HFF-Myc (cell line): Measurements from ENCODE around the gene GLB1L2.

Experiments
- DNase-seq: peaks from one replicate; pipeline ENCODE4 v3.0.0-alpha.2; 2011; ENCODE audit warnings: low read depth; ENCODE audit errors: extremely low read depth
- H3K4me3 ChIP-seq: replicated peaks from 2 replicates; pipeline ENCODE4 v1.5.1; 2011; ENCODE audit warnings: low read depth, mild to moderate bottlenecking, control low read depth, low read length
- CTCF ChIP-seq: IDR thresholded peaks from 2 replicates; pipeline ENCODE4 v1.5.1; 2012; ENCODE audit warnings: mild to moderate bottlenecking, low read depth, low read length, control low read depth; ENCODE audit errors: missing control alignments

GLB1L2 gene

GRCh38 chr11:134363592-134363991, 31.8 kb downstream of the GLB1L2 start:
- TF ChIP-seq CTCF, result no peak
- DNase-seq, result no peak
- H3K4me3 ChIP-seq, result no peak overlapping the region

DNA sequence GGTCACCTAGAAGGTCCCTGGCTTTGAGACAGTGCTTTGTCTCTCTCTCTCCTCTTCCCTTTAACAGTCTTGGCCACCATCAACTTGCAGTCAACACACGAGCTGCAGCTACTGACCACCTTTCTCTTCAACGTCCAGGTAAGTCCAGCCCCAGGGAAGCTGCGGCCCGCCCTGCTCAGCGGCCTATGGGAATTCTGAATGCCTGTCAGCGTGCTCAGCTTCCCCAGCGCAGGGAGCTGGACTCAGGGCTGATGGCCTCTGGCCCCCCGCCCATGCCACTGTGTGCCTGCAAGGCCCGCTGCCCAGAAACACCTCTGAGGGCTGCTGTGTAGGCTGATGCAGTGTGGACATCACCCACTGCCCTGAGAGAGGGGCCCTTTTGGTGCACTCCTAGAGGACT, 32.5 kb downstream of the GLB1L2 start:
- no peak overlapping the region for H3K4me3 ChIP-seq
- no peak for TF ChIP-seq CTCF
- DNase-seq, result no peak

DNA sequence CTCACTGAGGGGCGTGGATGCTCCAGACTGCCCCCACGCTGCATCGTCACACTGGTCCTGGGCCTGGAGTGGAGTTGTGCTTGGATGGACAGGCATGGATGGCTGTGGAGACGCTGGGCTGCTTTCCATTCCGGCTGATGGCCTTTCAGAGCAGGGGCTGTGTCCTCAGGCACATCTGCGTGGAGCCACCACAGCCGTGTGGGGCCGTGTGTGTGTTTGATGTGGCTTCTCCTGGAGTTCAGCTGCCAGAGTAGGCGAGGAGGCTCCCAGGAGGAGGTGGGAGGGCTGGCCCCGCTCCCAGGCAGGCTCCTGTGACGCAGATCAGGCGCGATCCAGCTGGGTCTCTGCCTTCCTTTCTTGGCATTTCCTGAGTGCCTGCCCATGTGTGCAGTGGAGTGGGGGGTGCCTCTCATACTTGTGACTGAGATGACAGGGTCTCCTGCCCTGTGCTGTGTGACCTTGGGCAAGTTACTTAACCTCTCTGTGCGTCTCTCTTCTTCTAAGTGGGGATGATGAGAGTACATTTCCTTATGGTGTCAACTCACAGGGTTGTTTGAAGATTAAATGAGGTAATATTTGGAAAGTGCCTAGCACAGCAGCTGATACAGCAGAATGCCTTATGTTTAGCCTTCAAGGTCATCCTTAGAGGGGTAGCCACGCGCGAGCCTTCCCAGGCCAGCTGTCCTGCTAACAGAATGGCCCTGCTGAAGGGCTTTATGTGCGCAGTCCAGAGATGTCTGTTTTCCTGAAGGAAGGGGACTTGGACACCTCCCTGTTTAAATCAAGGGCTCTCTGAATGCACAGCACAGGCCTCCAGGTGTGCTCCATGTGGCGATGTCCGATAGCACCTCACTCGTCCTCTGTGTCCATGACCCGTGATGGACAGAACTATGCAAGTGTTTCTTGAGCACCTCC, 33.5 kb downstream of the GLB1L2 start:
- no peak for DNase-seq
- no peak overlapping the region for H3K4me3 ChIP-seq
- no peak for TF ChIP-seq CTCF

DNA sequence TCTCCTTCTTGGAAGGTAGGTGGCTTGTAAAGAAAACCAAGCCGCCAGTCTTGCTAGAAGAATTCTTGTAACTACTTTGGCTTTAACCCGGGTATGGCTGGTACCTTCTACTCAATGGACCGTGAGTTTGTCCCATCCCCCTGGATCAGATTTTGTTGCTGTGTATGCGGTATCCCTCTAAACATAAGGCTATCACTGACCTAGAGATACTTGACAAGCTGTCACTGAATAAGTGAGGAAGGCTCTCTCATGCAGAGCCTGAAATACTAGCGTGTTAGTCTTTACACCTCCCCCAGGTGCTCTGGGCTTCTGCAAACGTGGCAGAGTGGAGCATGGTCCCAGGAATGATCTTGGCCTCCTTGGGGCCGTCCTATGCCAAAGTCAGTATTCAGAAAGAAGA, 34.5 kb downstream of the GLB1L2 start:
- DNase-seq, result no peak
- no peak for TF ChIP-seq CTCF
- no peak overlapping the region for H3K4me3 ChIP-seq

DNA sequence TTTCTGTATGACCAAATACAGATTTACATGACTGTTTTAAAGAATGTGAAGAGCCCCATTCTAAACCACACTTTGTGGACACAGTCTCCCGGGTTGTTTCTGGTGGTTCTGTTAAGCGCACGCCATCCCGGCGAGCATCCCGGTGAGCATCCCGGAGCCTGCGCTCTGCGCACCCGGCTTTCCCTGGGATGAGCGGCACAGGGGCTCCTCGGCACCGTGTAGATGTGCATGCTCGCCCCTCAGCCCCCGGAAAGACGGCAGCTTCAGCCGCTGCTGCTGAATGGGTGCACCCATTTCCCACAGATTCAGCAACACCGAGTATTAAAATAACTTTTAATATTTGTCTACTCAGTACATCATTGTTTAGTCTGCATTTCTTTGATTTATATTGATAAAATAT, 36.0 kb downstream of the GLB1L2 start:
- DNase-seq, result no peak
- no peak for TF ChIP-seq CTCF
- H3K4me3 ChIP-seq, result no peak overlapping the region

DNA sequence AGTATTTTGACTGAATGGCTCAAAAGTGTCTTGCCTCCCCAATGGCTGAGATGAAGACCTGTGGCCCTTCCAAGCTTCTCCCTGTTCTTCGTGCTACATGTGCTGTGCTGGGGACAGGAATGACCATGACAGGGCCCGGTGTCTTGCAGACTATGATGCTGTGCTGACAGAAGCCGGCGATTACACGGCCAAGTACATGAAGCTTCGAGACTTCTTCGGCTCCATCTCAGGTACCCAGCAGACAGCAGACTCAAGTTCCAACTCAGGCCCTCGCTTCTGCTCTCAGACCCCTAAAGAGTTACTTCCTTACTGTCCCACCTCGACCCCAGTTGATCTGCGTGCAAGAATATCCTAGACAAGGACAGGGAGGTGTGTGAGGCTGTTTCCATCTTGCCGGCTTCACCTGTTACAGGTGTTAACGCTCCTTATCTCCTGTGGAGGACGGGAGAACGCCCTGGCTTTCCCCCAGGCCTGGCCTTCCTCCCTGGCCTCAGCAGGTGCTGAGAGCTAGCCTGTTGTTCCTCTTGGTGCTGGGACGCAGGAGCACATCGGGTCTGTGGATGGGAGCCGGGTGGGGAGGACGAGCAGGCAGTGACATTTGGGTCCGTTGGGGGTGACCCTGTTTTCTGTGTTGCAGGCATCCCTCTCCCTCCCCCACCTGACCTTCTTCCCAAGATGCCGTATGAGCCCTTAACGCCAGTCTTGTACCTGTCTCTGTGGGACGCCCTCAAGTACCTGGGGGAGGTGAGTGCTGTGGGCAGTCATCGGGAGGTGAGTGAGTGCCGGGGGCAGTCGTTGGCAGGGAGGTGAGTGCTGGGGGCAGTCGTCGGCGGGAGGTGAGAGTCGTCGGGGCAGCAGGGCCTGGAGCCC, 38.1 kb downstream of the GLB1L2 start:
- no peak overlapping the region for H3K4me3 ChIP-seq
- no peak for TF ChIP-seq CTCF
- DNase-seq, result no peak
